GM21825 (cell line): ENCODE measurements around the gene TTC33.

Source experiments
- ATAC-seq: cut with Tn5 transposase; IDR thresholded peaks from one replicate; pipeline ENCODE4 v1.9.1; 2021; ENCODE audit warnings: mild to moderate bottlenecking, moderate library complexity; ENCODE audit not compliant: unreplicated experiment

The TTC33 gene

GRCh38 chr5:40547557-40547956 lies 208.2 kb downstream of the TTC33 start:
- no peak for ATAC-seq

DNA sequence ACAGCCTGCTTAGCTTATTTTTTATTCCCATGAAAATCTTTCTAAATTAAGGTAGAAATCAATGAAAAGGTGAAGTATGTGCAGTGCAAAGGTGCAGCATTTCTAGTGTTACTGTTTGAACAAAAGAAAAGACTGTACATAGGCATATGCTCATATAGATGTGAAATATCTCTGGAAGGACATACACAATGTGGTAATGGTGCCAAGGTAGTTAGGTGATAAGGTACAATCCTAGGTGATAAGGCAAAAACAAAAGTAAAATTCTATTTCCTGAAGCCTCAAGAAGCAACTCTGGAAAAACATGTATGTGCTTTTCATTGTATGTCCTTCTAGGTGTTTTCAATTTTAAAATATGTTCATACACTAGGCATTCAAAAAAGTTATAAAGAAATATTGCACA lies 215.5 kb downstream of the TTC33 start:
- no peak for ATAC-seq

DNA sequence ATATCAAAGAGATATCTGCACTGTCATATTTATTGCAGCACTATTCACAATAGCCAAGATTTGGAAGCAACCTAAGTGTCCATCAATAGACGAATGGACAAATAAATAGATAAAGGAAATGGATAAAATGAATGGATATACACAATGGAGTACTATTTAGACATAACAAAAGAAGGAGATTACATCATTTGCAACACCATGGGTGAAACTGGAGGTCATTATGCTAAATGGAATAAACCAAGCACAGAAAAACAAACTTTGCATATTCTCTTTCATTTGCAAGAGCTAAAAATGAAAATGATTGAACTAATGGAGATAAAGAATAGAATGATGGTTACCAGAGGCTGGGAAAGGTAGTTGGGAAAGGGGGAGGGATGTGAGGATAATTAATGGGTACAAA lies 231.1 kb downstream of the TTC33 start:
- ATAC-seq = no peak

GRCh38 chr5:40521925-40522324 lies 233.8 kb downstream of the TTC33 start:
- ATAC-seq = no peak

DNA sequence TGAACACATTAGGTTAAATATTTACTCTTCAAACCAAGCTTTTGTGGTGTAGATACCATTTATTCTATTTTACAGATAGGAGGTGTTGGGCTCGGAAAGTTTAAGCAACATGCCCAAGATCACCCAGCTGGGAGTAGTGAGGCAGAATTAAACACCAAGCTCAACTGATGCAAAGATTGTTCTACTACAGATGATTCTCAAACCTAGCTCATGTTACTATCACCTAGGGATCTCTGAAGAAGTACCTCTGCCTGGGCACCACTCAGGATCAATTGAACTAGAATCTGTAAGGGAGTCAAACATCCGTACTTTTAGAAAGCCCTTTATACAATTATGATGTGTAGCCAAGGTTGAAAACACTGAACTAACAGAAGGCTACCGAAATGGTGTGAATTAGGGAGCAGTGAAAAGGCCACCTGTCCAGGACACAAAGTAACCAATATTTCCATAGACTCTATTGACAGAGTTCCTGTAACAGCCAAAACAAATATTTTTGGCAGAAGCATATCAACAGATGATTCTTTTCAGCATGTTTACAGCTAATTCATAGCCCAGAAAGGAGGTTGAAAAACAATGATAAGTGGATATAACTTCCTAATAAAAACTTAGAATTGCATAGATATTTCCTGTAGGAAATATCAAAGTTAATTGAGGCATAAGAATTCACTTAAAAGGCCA lies 234.5 kb downstream of the TTC33 start:
- no peak for ATAC-seq

- ATAC-seq = no peak
These were observed 237.3 kb downstream of the TTC33 start for GRCh38 chr5:40518485-40518917.

GRCh38 chr5:40515476-40515875 lies 240.3 kb downstream of the TTC33 start:
- no peak for ATAC-seq

DNA sequence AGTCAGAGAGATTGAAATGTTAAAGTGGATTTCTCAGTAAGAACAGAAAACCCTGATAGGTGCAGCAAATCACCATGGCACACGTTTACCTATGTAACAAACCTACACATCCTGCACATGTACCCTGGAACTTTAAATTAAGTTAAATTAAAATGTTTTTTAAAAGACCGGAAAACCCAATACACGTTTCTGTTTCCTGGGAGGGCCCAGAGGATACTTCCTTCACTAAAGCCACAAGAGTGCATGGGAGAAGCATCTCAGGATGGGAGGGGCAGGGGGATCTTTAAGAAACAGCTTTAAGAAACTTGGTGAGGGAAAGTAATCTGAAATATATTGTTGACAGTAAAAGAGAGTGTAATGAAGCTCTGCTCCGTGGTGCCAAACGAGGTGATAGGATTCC lies 240.8 kb downstream of the TTC33 start:
- no peak for ATAC-seq

DNA sequence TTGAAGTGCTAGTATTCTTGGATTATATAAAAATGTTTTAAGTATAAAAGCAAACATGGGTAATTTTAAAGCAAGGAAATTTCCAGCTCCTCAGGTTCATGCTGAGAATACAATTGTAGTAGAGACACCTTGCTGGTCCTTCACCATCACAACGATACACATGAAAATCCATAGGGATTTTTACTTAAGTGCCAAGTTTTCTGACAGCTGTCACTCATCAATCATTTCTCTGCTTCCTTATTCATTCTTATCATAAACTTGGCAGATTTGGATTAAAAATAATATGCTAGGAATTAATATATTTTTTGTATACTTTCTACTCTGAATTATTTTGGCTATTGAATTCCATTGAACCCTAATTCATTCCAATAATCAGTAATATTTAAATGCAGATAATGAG lies 244.0 kb downstream of the TTC33 start:
- ATAC-seq = no peak

GRCh38 chr5:40507095-40507494 lies 248.7 kb downstream of the TTC33 start:
- no peak for ATAC-seq

- no peak for ATAC-seq
These were observed 250.7 kb downstream of the TTC33 start for GRCh38 chr5:40505031-40505430.

DNA sequence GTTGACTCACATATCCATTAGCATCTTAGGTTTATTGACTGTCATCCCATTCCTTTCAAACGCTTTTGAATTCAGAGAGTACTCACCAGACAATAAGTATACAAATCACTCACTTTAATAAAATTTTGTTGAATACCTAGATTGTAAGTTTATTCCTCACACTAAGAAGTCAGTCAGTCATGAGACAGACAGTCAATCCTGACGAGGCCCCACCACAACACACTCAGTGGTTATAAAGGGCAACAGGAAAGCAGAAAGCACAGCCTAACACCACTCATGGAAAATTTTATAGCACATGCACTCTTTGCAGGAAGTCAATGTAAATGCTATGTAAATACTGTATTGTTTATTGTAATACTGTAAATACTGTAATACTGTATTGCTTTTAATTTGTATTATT lies 252.3 kb downstream of the TTC33 start:
- ATAC-seq = no peak

DNA sequence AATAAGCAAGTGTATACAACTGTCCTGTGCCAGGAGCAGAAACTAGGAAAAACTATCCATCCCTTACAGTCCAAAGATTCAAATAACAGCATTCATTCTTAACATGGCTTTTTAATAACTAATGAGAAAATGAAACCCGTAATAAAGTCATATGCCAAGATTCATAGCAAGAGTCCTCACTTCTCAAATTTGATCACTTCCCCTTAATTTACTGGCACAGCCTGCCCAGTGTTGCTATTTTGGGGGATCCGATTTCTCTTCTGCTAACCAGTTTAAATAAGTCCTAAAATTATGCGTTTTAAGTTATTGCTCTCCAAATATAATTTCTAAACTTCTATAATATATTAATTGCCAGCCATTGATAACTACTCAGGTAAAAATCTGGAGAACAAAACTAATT lies 253.0 kb downstream of the TTC33 start:
- no peak for ATAC-seq

GRCh38 chr5:40501711-40502444 lies 253.9 kb downstream of the TTC33 start:
- ATAC-seq = no peak

DNA sequence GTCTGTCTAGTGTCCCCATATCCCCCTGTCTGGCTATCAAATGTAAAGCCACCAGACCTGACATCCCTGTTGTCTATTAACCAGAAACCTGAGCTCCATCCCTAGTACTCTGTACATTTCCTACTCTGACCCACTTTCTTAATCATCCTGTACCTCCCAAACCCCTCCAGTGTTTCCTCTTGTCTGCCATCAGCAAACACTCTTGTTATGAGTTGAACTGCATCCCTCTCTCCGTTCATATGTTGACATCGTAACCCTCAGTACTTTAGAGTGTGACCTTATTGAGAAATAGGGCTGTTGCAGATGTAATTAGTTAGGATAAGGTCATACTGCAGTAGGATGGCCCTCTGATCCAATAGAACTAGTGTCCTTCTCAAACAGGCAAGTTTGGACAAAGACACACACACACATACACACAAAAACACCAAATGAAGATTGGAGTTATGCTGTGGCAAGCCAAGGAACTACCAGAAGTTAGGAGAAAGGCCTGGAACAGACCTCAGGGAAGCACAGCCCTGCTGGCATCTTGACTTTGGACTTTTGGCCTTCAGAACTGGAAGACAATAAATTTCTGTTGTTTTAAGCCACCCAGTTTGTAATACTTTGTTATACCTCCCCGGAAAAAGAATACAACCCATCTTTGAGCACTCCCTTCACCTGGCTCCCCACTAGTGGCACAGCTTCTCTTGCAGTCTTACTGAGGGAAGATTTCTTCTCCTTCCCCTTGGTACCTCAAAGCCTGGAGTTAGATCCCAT lies 256.1 kb downstream of the TTC33 start:
- ATAC-seq = no peak

- no peak for ATAC-seq
These were observed 256.8 kb downstream of the TTC33 start for GRCh38 chr5:40499007-40499406.

- ATAC-seq = no peak
These were observed 258.2 kb downstream of the TTC33 start for GRCh38 chr5:40497573-40497972.

DNA sequence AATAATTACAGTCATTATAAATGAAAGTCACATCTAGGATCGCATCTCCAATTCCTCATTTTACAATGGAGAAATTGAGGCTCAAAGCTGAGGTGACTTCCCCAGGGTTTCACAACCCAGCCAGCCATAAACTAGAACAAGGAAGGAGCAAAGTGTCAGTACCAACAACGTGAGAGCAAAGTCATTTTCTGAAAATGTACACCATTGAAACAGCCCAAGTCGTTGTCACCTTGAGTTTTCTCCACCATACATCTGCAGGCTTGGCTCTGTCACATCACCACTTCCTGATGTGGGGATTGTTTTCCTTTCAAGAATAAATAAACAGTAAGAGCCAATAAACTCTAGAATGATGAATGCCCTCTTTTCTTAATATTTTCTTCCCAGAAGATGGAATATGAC lies 260.5 kb downstream of the TTC33 start:
- no peak for ATAC-seq

GRCh38 chr5:40494631-40495236 lies 261.0 kb downstream of the TTC33 start:
- no peak for ATAC-seq

DNA sequence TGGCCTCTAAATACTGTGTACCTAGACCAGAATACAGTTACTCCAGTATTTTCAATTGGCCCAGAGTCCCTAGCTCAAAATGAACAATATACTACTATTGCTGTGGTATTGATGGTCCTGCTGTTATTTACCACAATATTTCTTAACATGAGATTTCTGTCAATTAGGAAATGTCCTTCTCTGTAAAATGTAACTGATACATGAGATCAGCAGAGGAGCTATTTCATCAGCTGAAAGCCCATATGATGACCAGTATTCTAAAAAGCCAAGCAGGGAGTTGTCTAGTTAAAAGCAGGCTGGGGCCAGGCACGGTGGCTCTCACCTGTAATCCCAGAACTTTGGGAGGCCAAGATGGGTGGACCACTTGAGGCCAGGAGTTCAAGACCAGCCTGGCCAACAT lies 263.7 kb downstream of the TTC33 start:
- ATAC-seq = no peak

GRCh38 chr5:40491644-40492043 lies 264.1 kb downstream of the TTC33 start:
- ATAC-seq = no peak
